ENCODE measurements around the gene SLC38A9. TPM values are rescaled to one million over a fixed set of nuclear protein-coding genes. Genes with fewer than 3 reads are reported as not detected.
"Not testable (repeated sequence)": the region's sequence is repeated elsewhere in the genome, so short reads cannot be mapped to it uniquely, and the experiment has no call there.

SLC38A9 gene
- total RNA-seq, 2 donors from 2014 or later: 16.6 to 19.6 TPM

- DNase-seq (ENCODE audit: low spot score): no peak
- no peaks in the 10 kb centered on the region for H3K27me3 ChIP-seq (replicated peaks; ENCODE audit: insufficient read depth)
- no peaks in the 10 kb centered on the region for H3K4me1 ChIP-seq (ENCODE audit: control insufficient read depth in 1 of 2, low read depth in 2 of 2)
- no peaks in the 10 kb centered on the region for H3K36me3 ChIP-seq
- no peak for TF ChIP-seq CTCF (IDR thresholded peaks at IDR 0.05)
- no peak for ATAC-seq (ENCODE audit: insufficient number of reproducible peaks, low FRiP score, low read depth)
- H3K27ac ChIP-seq: no peak overlapping the region
- H3K4me3 ChIP-seq: no peak overlapping the region
- H3K9me3 ChIP-seq: no peaks in the 10 kb centered on the region
Observed at GRCh38 chr5:55734658-55735057, 22.5 kb upstream of the SLC38A9 start.

- Histone ChIP-seq H3K9me3 (no peaks in the 10 kb centered on the region), H3K27me3 (replicated peaks; ENCODE audit: insufficient read depth) (no peaks in the 10 kb centered on the region), H3K4me3 (no peak overlapping the region), H3K27ac (no peak overlapping the region), H3K4me1 (ENCODE audit: control insufficient read depth in 1 of 2, low read depth in 2 of 2) (no peaks in the 10 kb centered on the region), H3K36me3 (no peaks in the 10 kb centered on the region)
- no peak for TF ChIP-seq CTCF (IDR thresholded peaks at IDR 0.05)
- ATAC-seq (ENCODE audit: insufficient number of reproducible peaks, low FRiP score, low read depth) (no peak), DNase-seq (ENCODE audit: low spot score) (no peak)
Observed at GRCh38 chr5:55732585-55732984, 20.5 kb upstream of the SLC38A9 start.

- no peaks in the 10 kb centered on the region for H3K36me3 ChIP-seq
- DNase-seq (ENCODE audit: low spot score): no peak
- no peaks in the 10 kb centered on the region for H3K9me3 ChIP-seq
- no peak overlapping the region for H3K4me3 ChIP-seq
- H3K27me3 ChIP-seq (replicated peaks; ENCODE audit: insufficient read depth): no peaks in the 10 kb centered on the region
- ATAC-seq (ENCODE audit: insufficient number of reproducible peaks, low FRiP score, low read depth): no peak
- H3K27ac ChIP-seq: no peak overlapping the region
- TF ChIP-seq CTCF (IDR thresholded peaks at IDR 0.05): no peak
- H3K4me1 ChIP-seq (ENCODE audit: control insufficient read depth in 1 of 2, low read depth in 2 of 2): no peaks in the 10 kb centered on the region
Observed at GRCh38 chr5:55731848-55732247, 19.7 kb upstream of the SLC38A9 start.

- ATAC-seq (ENCODE audit: insufficient number of reproducible peaks, low FRiP score, low read depth) (no peak), DNase-seq (ENCODE audit: low spot score) (no peak)
- no peaks in the 10 kb centered on the region for H3K27me3 ChIP-seq (replicated peaks; ENCODE audit: insufficient read depth)
- H3K27ac ChIP-seq: no peak overlapping the region
- H3K4me1 ChIP-seq (ENCODE audit: control insufficient read depth in 1 of 2, low read depth in 2 of 2): no peaks in the 10 kb centered on the region
- H3K36me3 ChIP-seq: no peaks in the 10 kb centered on the region
- no peaks in the 10 kb centered on the region for H3K9me3 ChIP-seq
- no peak for TF ChIP-seq CTCF (IDR thresholded peaks at IDR 0.05)
- no peak overlapping the region for H3K4me3 ChIP-seq
Observed at GRCh38 chr5:55724281-55724680, 12.2 kb upstream of the SLC38A9 start.

- ATAC-seq (ENCODE audit: insufficient number of reproducible peaks, low FRiP score, low read depth): no peak
- TF ChIP-seq CTCF (IDR thresholded peaks at IDR 0.05): no peak
Observed at GRCh38 chr5:55720188-55720703, 8.1 kb upstream of the SLC38A9 start.

GRCh38 chr5:55719026-55719425, 6.9 kb upstream of the SLC38A9 start:
- not testable (repeated sequence) for DNase-seq (ENCODE audit: low spot score); H3K36me3 ChIP-seq; H3K9me3 ChIP-seq; H3K4me3 ChIP-seq; ATAC-seq (ENCODE audit: insufficient number of reproducible peaks, low FRiP score, low read depth); H3K4me1 ChIP-seq (ENCODE audit: control insufficient read depth in 1 of 2, low read depth in 2 of 2); H3K27ac ChIP-seq; H3K27me3 ChIP-seq (replicated peaks; ENCODE audit: insufficient read depth)

More at GRCh38 chr5:55720188-55720703, 8.1 kb upstream of the SLC38A9 start:
- H3K27me3 ChIP-seq (replicated peaks; ENCODE audit: insufficient read depth): no peaks in the 10 kb centered on the region
- DNase-seq (ENCODE audit: low spot score): no peak
- H3K27ac ChIP-seq: no peak overlapping the region
- H3K4me3 ChIP-seq: no peak overlapping the region
- no peaks in the 10 kb centered on the region for H3K4me1 ChIP-seq (ENCODE audit: control insufficient read depth in 1 of 2, low read depth in 2 of 2)
- no peaks in the 10 kb centered on the region for H3K9me3 ChIP-seq
- no peaks in the 10 kb centered on the region for H3K36me3 ChIP-seq
